Measurements from ENCODE around the gene CCDC159.

CCDC159 gene

GRCh38 chr19:11361037-11361770 lies 14.9 kb downstream of the CCDC159 start:
- DNase-seq (ENCODE audit: low read depth): no peak
- H3K4me3 ChIP-seq (ENCODE audit: control insufficient read depth, low read depth, low read length): no peak overlapping the region
- TF ChIP-seq CTCF (IDR thresholded peaks at IDR 0.05; ENCODE audit: control insufficient read depth, insufficient read depth, low read depth, low read length, missing control alignments): no peak

- H3K4me3 ChIP-seq (ENCODE audit: control insufficient read depth, low read depth, low read length): no peak overlapping the region
- TF ChIP-seq CTCF (IDR thresholded peaks at IDR 0.05; ENCODE audit: control insufficient read depth, insufficient read depth, low read depth, low read length, missing control alignments): no peak
- no peak for DNase-seq (ENCODE audit: low read depth)
Measured at GRCh38 chr19:11361771-11362731, 15.7 kb downstream of the CCDC159 start.

- DNase-seq (ENCODE audit: low read depth): no peak
- no peak overlapping the region for H3K4me3 ChIP-seq (ENCODE audit: control insufficient read depth, low read depth, low read length)
- no peak for TF ChIP-seq CTCF (IDR thresholded peaks at IDR 0.05; ENCODE audit: control insufficient read depth, insufficient read depth, low read depth, low read length, missing control alignments)
Measured at GRCh38 chr19:11363881-11364280, 17.6 kb downstream of the CCDC159 start.

- TF ChIP-seq CTCF (IDR thresholded peaks at IDR 0.05; ENCODE audit: control insufficient read depth, insufficient read depth, low read depth, low read length, missing control alignments): no peak
- no peak for DNase-seq (ENCODE audit: low read depth)
- H3K4me3 ChIP-seq (ENCODE audit: control insufficient read depth, low read depth, low read length): no peak overlapping the region
Measured at GRCh38 chr19:11364296-11364904, 18.1 kb downstream of the CCDC159 start.

- no peak for TF ChIP-seq CTCF (IDR thresholded peaks at IDR 0.05; ENCODE audit: control insufficient read depth, insufficient read depth, low read depth, low read length, missing control alignments)
- no peak overlapping the region for H3K4me3 ChIP-seq (ENCODE audit: control insufficient read depth, low read depth, low read length)
- no peak for DNase-seq (ENCODE audit: low read depth)
Measured at GRCh38 chr19:11364935-11365334, 18.6 kb downstream of the CCDC159 start.

GRCh38 chr19:11365557-11366117 lies 19.3 kb downstream of the CCDC159 start:
- no peak for DNase-seq (ENCODE audit: low read depth)
- no peak overlapping the region for H3K4me3 ChIP-seq (ENCODE audit: control insufficient read depth, low read depth, low read length)
- TF ChIP-seq CTCF (IDR thresholded peaks at IDR 0.05; ENCODE audit: control insufficient read depth, insufficient read depth, low read depth, low read length, missing control alignments): no peak
